NCI-H2196 treated with DMSO at 0.1 percent for 48 hours (cell line): Measurements from ENCODE around the gene UBE3A.
"Not testable (repeated sequence)": the region's sequence is repeated elsewhere in the genome, so short reads cannot be mapped to it uniquely, and the experiment has no call there.

Experiments used
- DNase-seq: peaks from one replicate; lab custom pipeline; 2025; ENCODE audit not compliant: unreplicated experiment; lab: John Stamatoyannopoulos, UW

The UBE3A gene

GRCh38 chr15:25438601-25439368, at the start of gene UBE3A:
UBE3A (minus strand) TSS chr15:25439024; CDS start chr15:25409107, 29,917 bp downstream.
- peak; percentile 66 for DNase-seq

GRCh38 chr15:25487226-25487884, 48.5 kb upstream of the UBE3A start:
- DNase-seq: no peak

GRCh38 chr15:25486051-25486450, 47.2 kb upstream of the UBE3A start:
- no peak for DNase-seq

GRCh38 chr15:25481208-25481859, 42.5 kb upstream of the UBE3A start:
- no peak for DNase-seq

GRCh38 chr15:25478313-25478712, 39.5 kb upstream of the UBE3A start:
- DNase-seq: no peak

GRCh38 chr15:25477816-25478215, 39.0 kb upstream of the UBE3A start:
- DNase-seq: no peak

- no peak for DNase-seq
These were observed 35.4 kb upstream of the UBE3A start for GRCh38 chr15:25474251-25474650.

GRCh38 chr15:25470230-25470629, 31.4 kb upstream of the UBE3A start:
- no peak for DNase-seq

GRCh38 chr15:25469377-25469776, 30.6 kb upstream of the UBE3A start:
- no peak for DNase-seq

GRCh38 chr15:25468611-25469010, 29.8 kb upstream of the UBE3A start:
- DNase-seq: no peak

GRCh38 chr15:25465835-25466234, 27.0 kb upstream of the UBE3A start:
- DNase-seq: peak; percentile 32

- DNase-seq: no peak
These were observed 26.0 kb upstream of the UBE3A start for GRCh38 chr15:25464784-25465183.

GRCh38 chr15:25464383-25464782, 25.6 kb upstream of the UBE3A start:
- DNase-seq: no peak

- no peak for DNase-seq
These were observed 17.4 kb upstream of the UBE3A start for GRCh38 chr15:25456196-25456595.

GRCh38 chr15:25455226-25455625, 16.4 kb upstream of the UBE3A start:
- DNase-seq: no peak

GRCh38 chr15:25454771-25455170, 15.9 kb upstream of the UBE3A start:
- no peak for DNase-seq

- not testable (repeated sequence) for DNase-seq
These were observed 14.4 kb upstream of the UBE3A start for GRCh38 chr15:25453246-25453645.

GRCh38 chr15:25451501-25451900, 12.7 kb upstream of the UBE3A start:
- DNase-seq: no peak

GRCh38 chr15:25450163-25450562, 11.3 kb upstream of the UBE3A start:
- DNase-seq: no peak

GRCh38 chr15:25446076-25446475, 7.3 kb upstream of the UBE3A start:
- no peak for DNase-seq

GRCh38 chr15:25445412-25445811, 6.6 kb upstream of the UBE3A start:
- no peak for DNase-seq

- no peak for DNase-seq
These were observed 2.3 kb upstream of the UBE3A start for GRCh38 chr15:25441111-25441510.
